ENCODE results near the gene LSAMP. TPM values are rescaled to one million over a fixed set of nuclear protein-coding genes. Genes with fewer than 3 reads are reported as not detected.

Gene LSAMP
- total and polyA plus RNA-seq, 2 of the 13 experiments (the other 11 are each of a cell fraction or from before 2014, with no cell fraction given), result not detected

GRCh38 chr3:115871735-115872134 lies 573.6 kb downstream of the LSAMP start:
- no peak for FAIRE-seq
- Histone ChIP-seq H3K9me3 (ENCODE audit: low read length) (no peaks in the 10 kb centered on the region), H3K4me3 (replicated peaks in 1 of 3; ENCODE audit: insufficient read depth in 1 of 3, low read depth in 2 of 3, low read length in 3 of 3) (no peak overlapping the region), H4K20me1 (ENCODE audit: insufficient read depth, low read length) (no peaks in the 10 kb centered on the region), H3K4me1 (ENCODE audit: insufficient read depth, low read length) (peaks cover 10% of the 10 kb centered on the region; the same call in 1 of the 2 replicates), H3K27ac (ENCODE audit: extremely low read length, insufficient read depth, low read length) (no peak overlapping the region), H3K4me2 (ENCODE audit: low read depth, low read length) (no peak overlapping the region), H3K9ac (ENCODE audit: insufficient read depth, low read depth, low read length) (no peak overlapping the region), H3K36me3 (replicated peaks in 1 of 2; ENCODE audit: control insufficient read depth in 1 of 2, insufficient read depth in 2 of 2, low read length in 2 of 2) (no peaks in the 10 kb centered on the region), H2AFZ (ENCODE audit: low read length) (no peak overlapping the region), H3K27me3 (ENCODE audit: control insufficient read depth in 1 of 2, insufficient read depth in 2 of 2, low read length in 2 of 2) (no peaks in the 10 kb centered on the region), H3K79me2 (ENCODE audit: insufficient read depth, low read length) (no peaks in the 10 kb centered on the region)
- POLR2A ChIA-PET, result no interaction called here
- ATAC-seq, result no peak
- no peak for DNase-seq (ENCODE audit: low spot score)
- CTCF ChIA-PET (ENCODE audit: low intra/inter-chr PET ratio, low total read pairs), result no interaction called here
- intact Hi-C loops (cut with micrococcal nuclease; ENCODE audit: unreplicated experiment) (no loop called here), in situ Hi-C loops (cut with HindIII; ENCODE audit: extremely low pct_ligation_motif_present, low pct_unique_long_range_greater_than_20kb) (no loop called here)
- BruUV-seq (replicated peaks), result no TSS peak
- no peak for TF ChIP-seq BRF2 (CRISPR knock-in tag; IDR thresholded peaks at IDR 0.05)
- TF ChIP-seq ZNF800 (CRISPR knock-in tag; IDR thresholded peaks at IDR 0.05), result no peak
- no peak for TF ChIP-seq PHB2 (IDR thresholded peaks at IDR 0.05; ENCODE audit: partially characterized antibody)
- TF ChIP-seq IRF9 (CRISPR knock-in tag; IDR thresholded peaks at IDR 0.05; ENCODE audit: borderline replicate concordance), result no peak
- no peak for TF ChIP-seq NR2F6 (IDR thresholded peaks at IDR 0.05)
- no peak for TF ChIP-seq NR2F6 (CRISPR knock-in tag; IDR thresholded peaks at IDR 0.05)
- no peak for TF ChIP-seq ZNF18 (CRISPR knock-in tag; IDR thresholded peaks at IDR 0.05; ENCODE audit: insufficient replicate concordance)
- no peak for TF ChIP-seq TEF (CRISPR knock-in tag; IDR thresholded peaks at IDR 0.05)
- TF ChIP-seq DBP (CRISPR knock-in tag; IDR thresholded peaks at IDR 0.05; ENCODE audit: not compliant biosample characterization), result no peak
- no peak for TF ChIP-seq ZC3H13 (CRISPR knock-in tag; IDR thresholded peaks at IDR 0.05)
- TF ChIP-seq IKZF1 (IDR thresholded peaks at IDR 0.05), result no peak
- TF ChIP-seq ZNF513 (CRISPR knock-in tag; conservative IDR thresholded peaks at IDR 0.05), result no peak

Data from HepG2 (cell line).